ENCODE results near the gene LYRM9.

DNA sequence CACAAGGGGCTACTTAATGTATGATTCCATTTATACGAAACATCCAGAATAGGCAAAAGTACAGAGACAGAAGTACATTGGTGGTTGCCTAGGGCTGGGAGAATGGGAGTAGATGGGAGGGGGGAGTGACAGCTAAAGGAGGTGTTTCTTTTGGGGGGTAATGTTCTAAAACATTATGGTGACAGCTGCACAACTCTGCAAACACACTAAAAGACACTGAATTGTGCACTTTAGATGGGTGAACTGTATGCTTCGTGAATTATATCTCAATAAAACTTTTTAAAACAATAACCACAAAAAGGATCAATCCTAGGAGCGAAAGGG lies 661 bp downstream of the LYRM9 start:
- TF ChIP-seq CTCF (IDR thresholded peaks at IDR 0.05) (no peak), POLR2A (IDR thresholded peaks at IDR 0.05) (no peak)

All from sigmoid colon (tissue), 3 donors.